DOHH2 (cell line): ENCODE results near the gene NXPH4.

Experiments used
- H3F3A ChIP-seq: fragments of 200-600 bp; sonication (generic), shearing (Covaris generic); 2 replicates; pipeline ENCODE4 v1.6.0; 2016; ENCODE audit warnings: antibody characterized with exemption, mild to moderate bottlenecking; ENCODE audit not compliant: control insufficient read depth, insufficient read depth
- H3K27ac ChIP-seq: fragments of 200-600 bp; sonication (generic); 2 replicates; pipeline ENCODE4 v1.5.1; 2014; ENCODE audit warnings: low read depth, mild to moderate bottlenecking, low read length, moderate library complexity
- H3K27me3 ChIP-seq: fragments of 200-600 bp; sonication (generic); 2 replicates; pipeline ENCODE4 v1.6.1; 2014; ENCODE audit warnings: mild to moderate bottlenecking, low read length, mixed read lengths; ENCODE audit not compliant: control insufficient read depth
- H3K36me3 ChIP-seq: fragments of 200-600 bp; sonication (generic); 2 replicates; pipeline ENCODE4 v1.6.1; 2014; ENCODE audit warnings: mild to moderate bottlenecking, low read length, moderate library complexity, mixed read lengths; ENCODE audit not compliant: control insufficient read depth
- H3K4me1 ChIP-seq: fragments of 200-600 bp; sonication (generic); 2 replicates; pipeline ENCODE4 v1.6.1; 2014; ENCODE audit warnings: mild to moderate bottlenecking, low read length, mixed read lengths; ENCODE audit not compliant: control insufficient read depth
- H3K4me2 ChIP-seq: fragments of 200-600 bp; sonication (generic); 2 replicates; pipeline ENCODE4 v1.6.0; 2014; ENCODE audit warnings: mild to moderate bottlenecking, low read length, moderate library complexity
- H3K4me3 ChIP-seq: fragments of 200-600 bp; sonication (generic); 2 replicates; pipeline ENCODE4 v1.5.1; 2014; ENCODE audit warnings: mild to moderate bottlenecking, low read length, mixed read lengths
- H3K79me2 ChIP-seq: fragments of 200-600 bp; sonication (generic); 2 replicates; pipeline ENCODE4 v1.6.1; 2014; ENCODE audit warnings: mild to moderate bottlenecking, low read length, mixed read lengths; ENCODE audit not compliant: control insufficient read depth
- H3K9me2 ChIP-seq: fragments of 200-600 bp; sonication (generic); replicated peaks from 2 replicates; pipeline ENCODE4 v1.6.1; 2014; ENCODE audit warnings: mild to moderate bottlenecking, low read length, mixed read lengths; ENCODE audit not compliant: control insufficient read depth
- H3K9me3 ChIP-seq: fragments of 200-600 bp; sonication (generic); 2 replicates; pipeline ENCODE4 v1.6.1; 2014; ENCODE audit warnings: antibody characterized with exemption, low read length, mixed read lengths; ENCODE audit not compliant: control insufficient read depth, insufficient read depth
- H4K20me1 ChIP-seq: fragments of 200-600 bp; sonication (generic); 2 replicates; pipeline ENCODE4 v1.6.0; 2014; ENCODE audit warnings: low read depth, mild to moderate bottlenecking, antibody characterized with exemption, low read length, moderate library complexity; ENCODE audit not compliant: control insufficient read depth, insufficient read depth
- EZH2phosphoT487 ChIP-seq: fragments of 200-600 bp; sonication (generic); IDR thresholded peaks from 2 replicates; pipeline ENCODE4 v1.6.1; 2017; ENCODE audit warnings: borderline replicate concordance, mild to moderate bottlenecking, antibody characterized with exemption, low read length, moderate library complexity, mixed read lengths
- TF ChIP-seq, protein P1 (sequence below): fragments of 200-600 bp; sonication (generic); IDR thresholded peaks from one replicate; pipeline ENCODE4 v1.5.1; 2014; ENCODE audit warnings: antibody characterized with exemption, mild to moderate bottlenecking, low read depth, low read length; ENCODE audit not compliant: poor library complexity, severe bottlenecking

NXPH4 gene

DNA sequence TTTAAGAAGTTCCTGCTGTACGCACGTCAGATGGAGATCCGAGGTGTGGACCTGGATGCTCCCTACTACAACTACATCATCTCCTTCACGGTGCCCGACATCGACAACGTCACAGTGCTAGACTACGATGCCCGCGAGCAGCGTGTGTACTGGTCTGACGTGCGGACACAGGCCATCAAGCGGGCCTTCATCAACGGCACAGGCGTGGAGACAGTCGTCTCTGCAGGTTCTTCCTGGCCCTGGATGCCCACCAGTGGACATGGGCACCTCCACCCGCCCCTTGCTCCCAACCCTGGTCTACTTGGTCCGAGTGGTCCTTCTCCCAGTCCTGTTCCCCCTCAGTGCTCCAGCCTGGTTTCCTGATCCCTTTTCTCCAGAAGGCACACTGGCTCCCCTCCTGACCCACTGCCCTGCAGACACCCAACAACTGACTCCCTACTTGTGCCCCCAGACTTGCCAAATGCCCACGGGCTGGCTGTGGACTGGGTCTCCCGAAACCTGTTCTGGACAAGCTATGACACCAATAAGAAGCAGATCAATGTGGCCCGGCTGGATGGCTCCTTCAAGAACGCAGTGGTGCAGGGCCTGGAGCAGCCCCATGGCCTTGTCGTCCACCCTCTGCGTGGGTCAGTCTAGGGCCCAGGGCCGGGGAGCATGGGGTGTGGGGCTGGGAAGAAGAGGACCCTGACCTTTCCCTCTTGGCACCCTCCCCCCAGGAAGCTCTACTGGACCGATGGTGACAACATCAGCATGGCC is 37.1 kb upstream of the NXPH4 start:
- Histone ChIP-seq H3K4me1 (peaks cover 15% of the 10 kb centered on the region), H3K27ac (no peak overlapping the region), H3K79me2 (no peaks in the 10 kb centered on the region), H3K4me2 (no peak overlapping the region), H4K20me1 (no peaks in the 10 kb centered on the region), H3F3A (0 out of 2 replicates have a peak, but pooled peaks cover 2% of the 10 kb centered on the region), H3K36me3 (no peaks in the 10 kb centered on the region), H3K9me3 (no peaks in the 10 kb centered on the region), H3K27me3 (peaks cover 4% of the 10 kb centered on the region; the same call in 1 of the 2 replicates), H3K4me3 (no peak overlapping the region), H3K9me2 (no peaks in the 10 kb centered on the region)
- no peak for TF ChIP-seq EZH2phosphoT487

DNA sequence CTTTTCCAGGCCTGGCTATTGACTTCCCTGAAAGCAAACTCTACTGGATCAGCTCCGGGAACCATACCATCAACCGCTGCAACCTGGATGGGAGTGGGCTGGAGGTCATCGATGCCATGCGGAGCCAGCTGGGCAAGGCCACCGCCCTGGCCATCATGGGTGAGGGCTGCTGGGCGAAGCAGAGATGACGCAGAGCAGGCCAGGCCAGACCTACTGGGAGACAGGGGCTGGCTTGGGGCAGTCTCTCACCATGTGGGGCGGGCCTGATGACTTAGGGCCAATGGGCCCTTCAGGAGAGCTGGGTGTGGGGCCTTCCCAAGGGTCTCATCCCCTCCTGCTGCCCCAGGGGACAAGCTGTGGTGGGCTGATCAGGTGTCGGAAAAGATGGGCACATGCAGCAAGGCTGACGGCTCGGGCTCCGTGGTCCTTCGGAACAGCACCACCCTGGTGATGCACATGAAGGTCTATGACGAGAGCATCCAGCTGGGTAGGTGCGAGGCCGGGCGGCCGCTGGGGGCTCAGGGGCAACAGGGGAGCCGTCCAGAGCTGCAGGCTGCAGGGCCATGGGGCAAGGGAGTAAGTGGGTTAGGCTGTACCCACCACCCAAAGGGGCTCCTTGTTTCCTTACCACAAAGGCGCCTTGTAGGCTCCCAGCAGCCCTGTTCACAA is 36.1 kb upstream of the NXPH4 start:
- no peaks in the 10 kb centered on the region for H3K36me3 ChIP-seq
- no peaks in the 10 kb centered on the region for H4K20me1 ChIP-seq
- TF ChIP-seq, protein P1, sequence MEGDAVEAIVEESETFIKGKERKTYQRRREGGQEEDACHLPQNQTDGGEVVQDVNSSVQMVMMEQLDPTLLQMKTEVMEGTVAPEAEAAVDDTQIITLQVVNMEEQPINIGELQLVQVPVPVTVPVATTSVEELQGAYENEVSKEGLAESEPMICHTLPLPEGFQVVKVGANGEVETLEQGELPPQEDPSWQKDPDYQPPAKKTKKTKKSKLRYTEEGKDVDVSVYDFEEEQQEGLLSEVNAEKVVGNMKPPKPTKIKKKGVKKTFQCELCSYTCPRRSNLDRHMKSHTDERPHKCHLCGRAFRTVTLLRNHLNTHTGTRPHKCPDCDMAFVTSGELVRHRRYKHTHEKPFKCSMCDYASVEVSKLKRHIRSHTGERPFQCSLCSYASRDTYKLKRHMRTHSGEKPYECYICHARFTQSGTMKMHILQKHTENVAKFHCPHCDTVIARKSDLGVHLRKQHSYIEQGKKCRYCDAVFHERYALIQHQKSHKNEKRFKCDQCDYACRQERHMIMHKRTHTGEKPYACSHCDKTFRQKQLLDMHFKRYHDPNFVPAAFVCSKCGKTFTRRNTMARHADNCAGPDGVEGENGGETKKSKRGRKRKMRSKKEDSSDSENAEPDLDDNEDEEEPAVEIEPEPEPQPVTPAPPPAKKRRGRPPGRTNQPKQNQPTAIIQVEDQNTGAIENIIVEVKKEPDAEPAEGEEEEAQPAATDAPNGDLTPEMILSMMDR, result no peak
- TF ChIP-seq EZH2phosphoT487, result no peak
- no peaks in the 10 kb centered on the region for H3K79me2 ChIP-seq
- H3K27me3 ChIP-seq, result peaks cover 4% of the 10 kb centered on the region; the same call in 1 of the 2 replicates
- H3K9me2 ChIP-seq, result no peaks in the 10 kb centered on the region
- H3K4me2 ChIP-seq, result no peak overlapping the region
- H3K27ac ChIP-seq, result no peak overlapping the region
- H3K9me3 ChIP-seq, result no peaks in the 10 kb centered on the region
- 0 out of 2 replicates have a peak, but pooled peaks cover 2% of the 10 kb centered on the region for H3F3A ChIP-seq
- H3K4me3 ChIP-seq, result no peak overlapping the region
- peaks cover 15% of the 10 kb centered on the region for H3K4me1 ChIP-seq

DNA sequence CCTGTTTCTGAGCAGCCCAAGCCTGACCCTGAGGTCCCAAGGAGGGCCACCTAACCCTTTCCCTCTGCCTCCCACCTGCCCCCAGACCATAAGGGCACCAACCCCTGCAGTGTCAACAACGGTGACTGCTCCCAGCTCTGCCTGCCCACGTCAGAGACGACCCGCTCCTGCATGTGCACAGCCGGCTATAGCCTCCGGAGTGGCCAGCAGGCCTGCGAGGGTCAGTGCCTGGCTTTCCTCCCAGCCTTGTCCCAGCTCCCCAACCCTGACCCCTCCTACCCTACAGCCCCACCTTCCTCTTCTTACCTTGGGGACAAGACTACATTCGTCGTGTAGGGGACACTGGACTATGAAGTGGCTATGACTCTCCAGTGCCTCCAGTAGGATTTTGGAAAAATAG is 35.5 kb upstream of the NXPH4 start:
- peaks cover 4% of the 10 kb centered on the region; the same call in 1 of the 2 replicates for H3K27me3 ChIP-seq
- no peaks in the 10 kb centered on the region for H3K79me2 ChIP-seq
- no peaks in the 10 kb centered on the region for H4K20me1 ChIP-seq
- H3K4me3 ChIP-seq, result no peak overlapping the region
- H3K4me2 ChIP-seq, result no peak overlapping the region
- no peaks in the 10 kb centered on the region for H3K9me3 ChIP-seq
- 0 out of 2 replicates have a peak, but pooled peaks cover 2% of the 10 kb centered on the region for H3F3A ChIP-seq
- H3K36me3 ChIP-seq, result no peaks in the 10 kb centered on the region
- TF ChIP-seq, protein P1, result no peak
- TF ChIP-seq EZH2phosphoT487, result no peak
- H3K9me2 ChIP-seq, result no peaks in the 10 kb centered on the region
- no peak overlapping the region for H3K27ac ChIP-seq
- peaks cover 15% of the 10 kb centered on the region for H3K4me1 ChIP-seq
